WTC11 (cell line): ENCODE measurements around the gene COL25A1. TPM values are rescaled to one million over a fixed set of nuclear protein-coding genes. Genes with fewer than 3 reads are reported as not detected.

Source experiments
- ATAC-seq: fragments of 200-7000 bp; cut with Tn5 transposase; 2 replicates; pipeline ENCODE4 v1.10.0; 2021; ENCODE audit warnings: mild to moderate bottlenecking, moderate library complexity
- CTCF ChIA-PET: fragments of 300-600 bp; sonication (Branson Sonifier 250); formaldehyde crosslinking; loops from one replicate; lab custom pipeline; 2021; ENCODE audit warnings: antibody characterized with exemption; lab: Charles Lee
- POLR2A ChIA-PET: fragments of 350-600 bp; sonication (Branson Sonifier 250); formaldehyde crosslinking; loops from one replicate; lab custom pipeline; 2021; ENCODE audit warnings: antibody characterized with exemption; lab: Charles Lee
- DNase-seq: peaks from one replicate; pipeline ENCODE4 v3.0.0; 2021; ENCODE audit warnings: low spot score
- H3K27ac Mint-ChIP-seq: 2 replicates; pipeline ENCODE4 v1.8.0; 2021; ENCODE audit warnings: mixed read lengths
- H3K27me3 Mint-ChIP-seq: 2 replicates; pipeline ENCODE4 v1.8.0; 2021; ENCODE audit warnings: low read depth, mild to moderate bottlenecking, moderate library complexity, mixed read lengths
- H3K36me3 Mint-ChIP-seq: 2 replicates; pipeline ENCODE4 v1.8.0; 2021; ENCODE audit warnings: mixed read lengths
- H3K4me1 Mint-ChIP-seq: 2 replicates; pipeline ENCODE4 v1.8.0; 2022; ENCODE audit warnings: mixed read lengths
- H3K4me3 Mint-ChIP-seq: 2 replicates; pipeline ENCODE4 v1.8.0; 2021; ENCODE audit warnings: mild to moderate bottlenecking, moderate library complexity, mixed read lengths
- H3K9me3 Mint-ChIP-seq: 2 replicates; pipeline ENCODE4 v1.8.0; 2021; ENCODE audit warnings: mixed read lengths
- CBFB ChIP-seq: sonication (generic); formaldehyde crosslinking; IDR thresholded peaks from 2 replicates; pipeline ENCODE4 v1.8.1; 2022; ENCODE audit warnings: mild to moderate bottlenecking, low read depth, missing genetic modification reagents
- ELF4 ChIP-seq: sonication (generic); formaldehyde crosslinking; IDR thresholded peaks from 2 replicates; pipeline ENCODE4 v1.8.1; 2022; ENCODE audit warnings: low read depth, mild to moderate bottlenecking, moderate library complexity, missing genetic modification reagents
- EMX1 ChIP-seq: fragments of 250-450 bp; sonication (Bioruptor Pico); IDR thresholded peaks from 2 replicates; pipeline ENCODE4 v1.8.0; 2021; ENCODE audit warnings: mild to moderate bottlenecking
- ESRRA ChIP-seq: sonication (generic); formaldehyde crosslinking; IDR thresholded peaks from 2 replicates; pipeline ENCODE4 v1.8.1; 2022; ENCODE audit warnings: mild to moderate bottlenecking, missing genetic modification reagents, borderline replicate concordance
- GRHL2 ChIP-seq: fragments of 250-450 bp; sonication (Bioruptor Pico); IDR thresholded peaks from 2 replicates; pipeline ENCODE4 v1.8.0; 2022; ENCODE audit warnings: mild to moderate bottlenecking, moderate library complexity; ENCODE audit not compliant: insufficient replicate concordance, severe bottlenecking
- HMGA2 ChIP-seq: fragments of 250-450 bp; sonication (Bioruptor Pico); IDR thresholded peaks from 2 replicates; pipeline ENCODE4 v1.4.0; 2021; ENCODE audit warnings: mild to moderate bottlenecking, moderate library complexity
- KAT7 ChIP-seq: sonication (generic); formaldehyde crosslinking; IDR thresholded peaks from 2 replicates; pipeline ENCODE4 v1.8.1; 2023; ENCODE audit warnings: missing genetic modification reagents, mild to moderate bottlenecking, borderline replicate concordance
- NFE2L1 ChIP-seq: sonication (generic); formaldehyde crosslinking; IDR thresholded peaks from 2 replicates; pipeline ENCODE4 v1.8.1; 2023; ENCODE audit warnings: missing genetic modification reagents
- OVOL2 ChIP-seq: fragments of 250-450 bp; sonication (Bioruptor Pico); IDR thresholded peaks from 2 replicates; pipeline ENCODE4 v1.9.0; 2021; ENCODE audit warnings: mild to moderate bottlenecking, borderline replicate concordance
- SMAD3 ChIP-seq: sonication (generic); formaldehyde crosslinking; IDR thresholded peaks from 2 replicates; pipeline ENCODE4 v1.8.0; 2022; ENCODE audit warnings: missing genetic modification reagents, mild to moderate bottlenecking, borderline replicate concordance
- SP1 ChIP-seq: sonication (generic); formaldehyde crosslinking; conservative IDR thresholded peaks from 2 replicates; pipeline ENCODE4 v1.8.1; 2022; ENCODE audit warnings: missing genetic modification reagents
- ZNF121 ChIP-seq: sonication (generic); formaldehyde crosslinking; IDR thresholded peaks from 2 replicates; pipeline ENCODE4 v1.8.0; 2023; ENCODE audit warnings: missing genetic modification reagents
- ZNF396 ChIP-seq: fragments of 250-450 bp; sonication (Bioruptor Pico); IDR thresholded peaks from 2 replicates; pipeline ENCODE4 v1.8.0; 2021; ENCODE audit warnings: mild to moderate bottlenecking, moderate library complexity, borderline replicate concordance
- ZNF416 ChIP-seq: fragments of 250-450 bp; sonication (Bioruptor Pico); IDR thresholded peaks from 2 replicates; pipeline ENCODE4 v1.9.0; 2021; ENCODE audit warnings: mild to moderate bottlenecking, inconsistent platforms
- total RNA-seq: library from RNA; stranded (reverse); gene quantifications from 3 replicates; pipeline ENCODE4 v1.2.3, GENCODE V29; 2021
- TF ChIP-seq, protein P1 (sequence below): sonication (generic); formaldehyde crosslinking; IDR thresholded peaks from 2 replicates; pipeline ENCODE4 v1.8.0; 2022; ENCODE audit warnings: missing genetic modification reagents
- TF ChIP-seq, protein P2 (sequence below): fragments of 250-450 bp; sonication (Bioruptor Pico); IDR thresholded peaks from 2 replicates; pipeline ENCODE4 v1.9.0; 2021; ENCODE audit warnings: mild to moderate bottlenecking
- TF ChIP-seq, protein P3 (sequence below): sonication (generic); formaldehyde crosslinking; IDR thresholded peaks from 2 replicates; pipeline ENCODE4 v1.8.1; 2023; ENCODE audit warnings: mild to moderate bottlenecking, missing genetic modification reagents
- TF ChIP-seq, protein P4 (sequence below): fragments of 200-600 bp; IDR thresholded peaks from 2 replicates; pipeline ENCODE4 v1.8.0; 2022; ENCODE audit warnings: antibody characterized with exemption
- TF ChIP-seq, protein P5 (sequence below): sonication (generic); formaldehyde crosslinking; IDR thresholded peaks from 2 replicates; pipeline ENCODE4 v1.8.0; 2022; ENCODE audit warnings: mild to moderate bottlenecking, missing genetic modification reagents
- TF ChIP-seq, protein P6 (sequence below): sonication (generic); formaldehyde crosslinking; conservative IDR thresholded peaks from 2 replicates; pipeline ENCODE4 v1.8.1; 2022; ENCODE audit warnings: mild to moderate bottlenecking, missing genetic modification reagents
- TF ChIP-seq, protein P7 (sequence below): sonication (generic); formaldehyde crosslinking; IDR thresholded peaks from 2 replicates; pipeline ENCODE4 v1.8.1; 2023; ENCODE audit warnings: mild to moderate bottlenecking, missing genetic modification reagents, borderline replicate concordance

The COL25A1 gene
- total RNA-seq, 1 experiment from 2014 or later, result 6.6 TPM

DNA sequence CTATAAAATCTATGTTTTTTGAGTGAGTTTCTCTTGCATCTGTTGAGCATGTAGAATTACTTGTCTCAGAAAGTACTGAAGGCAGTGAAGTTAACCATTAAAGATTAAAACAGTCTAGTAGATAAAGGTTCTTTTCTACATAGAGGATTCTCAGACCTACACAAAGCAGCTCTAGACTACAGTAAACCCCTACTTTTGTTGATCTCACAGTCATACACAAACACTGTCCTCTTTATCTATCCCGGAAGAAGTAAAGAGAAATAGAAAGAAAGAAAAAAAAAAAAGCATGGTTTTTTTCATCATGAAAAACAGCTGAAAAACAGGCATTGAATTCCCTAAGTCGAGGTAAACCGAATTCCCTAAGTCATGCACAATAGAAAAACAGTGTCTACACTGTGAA, 58.6 kb downstream of the COL25A1 start (continued):
- TF ChIP-seq, protein P1, sequence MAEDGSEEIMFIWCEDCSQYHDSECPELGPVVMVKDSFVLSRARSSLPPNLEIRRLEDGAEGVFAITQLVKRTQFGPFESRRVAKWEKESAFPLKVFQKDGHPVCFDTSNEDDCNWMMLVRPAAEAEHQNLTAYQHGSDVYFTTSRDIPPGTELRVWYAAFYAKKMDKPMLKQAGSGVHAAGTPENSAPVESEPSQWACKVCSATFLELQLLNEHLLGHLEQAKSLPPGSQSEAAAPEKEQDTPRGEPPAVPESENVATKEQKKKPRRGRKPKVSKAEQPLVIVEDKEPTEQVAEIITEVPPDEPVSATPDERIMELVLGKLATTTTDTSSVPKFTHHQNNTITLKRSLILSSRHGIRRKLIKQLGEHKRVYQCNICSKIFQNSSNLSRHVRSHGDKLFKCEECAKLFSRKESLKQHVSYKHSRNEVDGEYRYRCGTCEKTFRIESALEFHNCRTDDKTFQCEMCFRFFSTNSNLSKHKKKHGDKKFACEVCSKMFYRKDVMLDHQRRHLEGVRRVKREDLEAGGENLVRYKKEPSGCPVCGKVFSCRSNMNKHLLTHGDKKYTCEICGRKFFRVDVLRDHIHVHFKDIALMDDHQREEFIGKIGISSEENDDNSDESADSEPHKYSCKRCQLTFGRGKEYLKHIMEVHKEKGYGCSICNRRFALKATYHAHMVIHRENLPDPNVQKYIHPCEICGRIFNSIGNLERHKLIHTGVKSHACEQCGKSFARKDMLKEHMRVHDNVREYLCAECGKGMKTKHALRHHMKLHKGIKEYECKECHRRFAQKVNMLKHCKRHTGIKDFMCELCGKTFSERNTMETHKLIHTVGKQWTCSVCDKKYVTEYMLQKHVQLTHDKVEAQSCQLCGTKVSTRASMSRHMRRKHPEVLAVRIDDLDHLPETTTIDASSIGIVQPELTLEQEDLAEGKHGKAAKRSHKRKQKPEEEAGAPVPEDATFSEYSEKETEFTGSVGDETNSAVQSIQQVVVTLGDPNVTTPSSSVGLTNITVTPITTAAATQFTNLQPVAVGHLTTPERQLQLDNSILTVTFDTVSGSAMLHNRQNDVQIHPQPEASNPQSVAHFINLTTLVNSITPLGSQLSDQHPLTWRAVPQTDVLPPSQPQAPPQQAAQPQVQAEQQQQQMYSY (CRISPR knock-in tag), result no peak
- TF ChIP-seq GRHL2, result no peak
- TF ChIP-seq, protein P2, sequence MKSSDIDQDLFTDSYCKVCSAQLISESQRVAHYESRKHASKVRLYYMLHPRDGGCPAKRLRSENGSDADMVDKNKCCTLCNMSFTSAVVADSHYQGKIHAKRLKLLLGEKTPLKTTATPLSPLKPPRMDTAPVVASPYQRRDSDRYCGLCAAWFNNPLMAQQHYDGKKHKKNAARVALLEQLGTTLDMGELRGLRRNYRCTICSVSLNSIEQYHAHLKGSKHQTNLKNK (CRISPR knock-in tag), result no peak
- no peak for TF ChIP-seq ZNF396 (CRISPR knock-in tag)
- TF ChIP-seq, protein P3, sequence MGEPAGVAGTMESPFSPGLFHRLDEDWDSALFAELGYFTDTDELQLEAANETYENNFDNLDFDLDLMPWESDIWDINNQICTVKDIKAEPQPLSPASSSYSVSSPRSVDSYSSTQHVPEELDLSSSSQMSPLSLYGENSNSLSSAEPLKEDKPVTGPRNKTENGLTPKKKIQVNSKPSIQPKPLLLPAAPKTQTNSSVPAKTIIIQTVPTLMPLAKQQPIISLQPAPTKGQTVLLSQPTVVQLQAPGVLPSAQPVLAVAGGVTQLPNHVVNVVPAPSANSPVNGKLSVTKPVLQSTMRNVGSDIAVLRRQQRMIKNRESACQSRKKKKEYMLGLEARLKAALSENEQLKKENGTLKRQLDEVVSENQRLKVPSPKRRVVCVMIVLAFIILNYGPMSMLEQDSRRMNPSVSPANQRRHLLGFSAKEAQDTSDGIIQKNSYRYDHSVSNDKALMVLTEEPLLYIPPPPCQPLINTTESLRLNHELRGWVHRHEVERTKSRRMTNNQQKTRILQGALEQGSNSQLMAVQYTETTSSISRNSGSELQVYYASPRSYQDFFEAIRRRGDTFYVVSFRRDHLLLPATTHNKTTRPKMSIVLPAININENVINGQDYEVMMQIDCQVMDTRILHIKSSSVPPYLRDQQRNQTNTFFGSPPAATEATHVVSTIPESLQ (CRISPR knock-in tag), result no peak
- TF ChIP-seq NFE2L1 (CRISPR knock-in tag), result no peak
- TF ChIP-seq, protein P4, sequence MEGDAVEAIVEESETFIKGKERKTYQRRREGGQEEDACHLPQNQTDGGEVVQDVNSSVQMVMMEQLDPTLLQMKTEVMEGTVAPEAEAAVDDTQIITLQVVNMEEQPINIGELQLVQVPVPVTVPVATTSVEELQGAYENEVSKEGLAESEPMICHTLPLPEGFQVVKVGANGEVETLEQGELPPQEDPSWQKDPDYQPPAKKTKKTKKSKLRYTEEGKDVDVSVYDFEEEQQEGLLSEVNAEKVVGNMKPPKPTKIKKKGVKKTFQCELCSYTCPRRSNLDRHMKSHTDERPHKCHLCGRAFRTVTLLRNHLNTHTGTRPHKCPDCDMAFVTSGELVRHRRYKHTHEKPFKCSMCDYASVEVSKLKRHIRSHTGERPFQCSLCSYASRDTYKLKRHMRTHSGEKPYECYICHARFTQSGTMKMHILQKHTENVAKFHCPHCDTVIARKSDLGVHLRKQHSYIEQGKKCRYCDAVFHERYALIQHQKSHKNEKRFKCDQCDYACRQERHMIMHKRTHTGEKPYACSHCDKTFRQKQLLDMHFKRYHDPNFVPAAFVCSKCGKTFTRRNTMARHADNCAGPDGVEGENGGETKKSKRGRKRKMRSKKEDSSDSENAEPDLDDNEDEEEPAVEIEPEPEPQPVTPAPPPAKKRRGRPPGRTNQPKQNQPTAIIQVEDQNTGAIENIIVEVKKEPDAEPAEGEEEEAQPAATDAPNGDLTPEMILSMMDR, result no peak
- no peak for TF ChIP-seq ZNF416 (CRISPR knock-in tag)
- no peak for TF ChIP-seq ZNF121 (CRISPR knock-in tag)
- no peak for TF ChIP-seq ELF4 (CRISPR knock-in tag)
- TF ChIP-seq OVOL2 (CRISPR knock-in tag), result no peak
- TF ChIP-seq SMAD3 (CRISPR knock-in tag), result no peak

DNA sequence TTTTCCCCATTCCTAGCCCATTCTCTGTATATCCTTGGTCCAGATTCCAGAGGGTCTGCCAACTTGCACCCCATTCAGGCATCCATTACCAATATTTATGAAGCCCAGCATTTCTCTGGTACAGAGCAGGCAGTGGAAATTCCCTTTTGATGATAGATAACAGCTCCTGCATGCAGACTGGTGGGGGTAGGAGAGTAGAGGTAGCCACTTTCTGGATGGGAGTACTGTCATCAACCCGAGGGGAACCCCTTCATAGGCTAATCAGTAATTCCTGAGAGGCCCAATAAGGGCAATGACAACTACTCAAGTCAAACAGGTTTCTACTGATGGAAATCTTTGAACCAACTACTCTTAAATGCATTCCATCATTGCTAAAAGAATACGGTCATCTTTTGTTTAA, 63.7 kb downstream of the COL25A1 start:
- ChIA-PET CTCF (no interaction called here), POLR2A (no interaction called here)
- no peaks in the 10 kb centered on the region for H3K27me3 Mint-ChIP-seq
- H3K4me3 Mint-ChIP-seq, result no peak overlapping the region
- DNase-seq, result no peak
- no peaks in the 10 kb centered on the region for H3K4me1 Mint-ChIP-seq
- TF ChIP-seq SP1 (CRISPR knock-in tag), result no peak
- TF ChIP-seq, protein P5, sequence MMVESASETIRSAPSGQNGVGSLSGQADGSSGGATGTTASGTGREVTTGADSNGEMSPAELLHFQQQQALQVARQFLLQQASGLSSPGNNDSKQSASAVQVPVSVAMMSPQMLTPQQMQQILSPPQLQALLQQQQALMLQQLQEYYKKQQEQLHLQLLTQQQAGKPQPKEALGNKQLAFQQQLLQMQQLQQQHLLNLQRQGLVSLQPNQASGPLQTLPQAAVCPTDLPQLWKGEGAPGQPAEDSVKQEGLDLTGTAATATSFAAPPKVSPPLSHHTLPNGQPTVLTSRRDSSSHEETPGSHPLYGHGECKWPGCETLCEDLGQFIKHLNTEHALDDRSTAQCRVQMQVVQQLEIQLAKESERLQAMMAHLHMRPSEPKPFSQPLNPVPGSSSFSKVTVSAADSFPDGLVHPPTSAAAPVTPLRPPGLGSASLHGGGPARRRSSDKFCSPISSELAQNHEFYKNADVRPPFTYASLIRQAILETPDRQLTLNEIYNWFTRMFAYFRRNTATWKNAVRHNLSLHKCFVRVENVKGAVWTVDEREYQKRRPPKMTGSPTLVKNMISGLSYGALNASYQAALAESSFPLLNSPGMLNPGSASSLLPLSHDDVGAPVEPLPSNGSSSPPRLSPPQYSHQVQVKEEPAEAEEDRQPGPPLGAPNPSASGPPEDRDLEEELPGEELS (CRISPR knock-in tag), result no peak
- ATAC-seq, result no peak
- no peak overlapping the region for H3K27ac Mint-ChIP-seq
- peaks cover 2% of the 10 kb centered on the region; the same call in 1 of the 2 replicates for H3K36me3 Mint-ChIP-seq
- peaks cover 7% of the 10 kb centered on the region for H3K9me3 Mint-ChIP-seq

DNA sequence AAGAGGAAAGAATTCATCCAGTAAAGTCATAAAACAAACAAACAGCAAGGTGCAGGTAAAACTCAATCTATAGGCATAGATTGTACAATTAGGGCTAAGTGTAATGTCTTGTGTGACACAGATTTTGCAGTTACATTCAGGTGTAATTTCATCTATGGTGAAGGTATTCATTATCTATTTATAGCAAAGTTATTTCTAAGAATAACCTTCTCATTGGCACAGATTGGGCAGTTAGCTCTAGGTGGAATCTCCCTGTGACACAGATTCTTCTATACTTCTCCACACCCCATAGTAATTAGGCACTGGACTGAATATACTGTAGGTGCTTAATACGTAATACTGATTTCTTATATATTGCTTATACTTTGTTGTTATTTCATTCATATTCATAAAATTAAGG, 66.8 kb downstream of the COL25A1 start:
- DNase-seq (no peak), ATAC-seq (no peak)
- ChIA-PET CTCF (no interaction called here), POLR2A (no interaction called here)
- Mint-ChIP-seq H3K4me1 (no peaks in the 10 kb centered on the region), H3K27me3 (no peaks in the 10 kb centered on the region), H3K36me3 (peaks cover 2% of the 10 kb centered on the region; the same call in 1 of the 2 replicates), H3K9me3 (peaks cover 7% of the 10 kb centered on the region), H3K27ac (no peak overlapping the region), H3K4me3 (no peak overlapping the region)
- TF ChIP-seq, protein P6, sequence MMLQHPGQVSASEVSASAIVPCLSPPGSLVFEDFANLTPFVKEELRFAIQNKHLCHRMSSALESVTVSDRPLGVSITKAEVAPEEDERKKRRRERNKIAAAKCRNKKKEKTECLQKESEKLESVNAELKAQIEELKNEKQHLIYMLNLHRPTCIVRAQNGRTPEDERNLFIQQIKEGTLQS, result no peak
- TF ChIP-seq CBFB (CRISPR knock-in tag) (no peak), KAT7 (CRISPR knock-in tag) (no peak), HMGA2 (no peak), EMX1 (CRISPR knock-in tag) (no peak), ESRRA (no peak)
- TF ChIP-seq, protein P7, sequence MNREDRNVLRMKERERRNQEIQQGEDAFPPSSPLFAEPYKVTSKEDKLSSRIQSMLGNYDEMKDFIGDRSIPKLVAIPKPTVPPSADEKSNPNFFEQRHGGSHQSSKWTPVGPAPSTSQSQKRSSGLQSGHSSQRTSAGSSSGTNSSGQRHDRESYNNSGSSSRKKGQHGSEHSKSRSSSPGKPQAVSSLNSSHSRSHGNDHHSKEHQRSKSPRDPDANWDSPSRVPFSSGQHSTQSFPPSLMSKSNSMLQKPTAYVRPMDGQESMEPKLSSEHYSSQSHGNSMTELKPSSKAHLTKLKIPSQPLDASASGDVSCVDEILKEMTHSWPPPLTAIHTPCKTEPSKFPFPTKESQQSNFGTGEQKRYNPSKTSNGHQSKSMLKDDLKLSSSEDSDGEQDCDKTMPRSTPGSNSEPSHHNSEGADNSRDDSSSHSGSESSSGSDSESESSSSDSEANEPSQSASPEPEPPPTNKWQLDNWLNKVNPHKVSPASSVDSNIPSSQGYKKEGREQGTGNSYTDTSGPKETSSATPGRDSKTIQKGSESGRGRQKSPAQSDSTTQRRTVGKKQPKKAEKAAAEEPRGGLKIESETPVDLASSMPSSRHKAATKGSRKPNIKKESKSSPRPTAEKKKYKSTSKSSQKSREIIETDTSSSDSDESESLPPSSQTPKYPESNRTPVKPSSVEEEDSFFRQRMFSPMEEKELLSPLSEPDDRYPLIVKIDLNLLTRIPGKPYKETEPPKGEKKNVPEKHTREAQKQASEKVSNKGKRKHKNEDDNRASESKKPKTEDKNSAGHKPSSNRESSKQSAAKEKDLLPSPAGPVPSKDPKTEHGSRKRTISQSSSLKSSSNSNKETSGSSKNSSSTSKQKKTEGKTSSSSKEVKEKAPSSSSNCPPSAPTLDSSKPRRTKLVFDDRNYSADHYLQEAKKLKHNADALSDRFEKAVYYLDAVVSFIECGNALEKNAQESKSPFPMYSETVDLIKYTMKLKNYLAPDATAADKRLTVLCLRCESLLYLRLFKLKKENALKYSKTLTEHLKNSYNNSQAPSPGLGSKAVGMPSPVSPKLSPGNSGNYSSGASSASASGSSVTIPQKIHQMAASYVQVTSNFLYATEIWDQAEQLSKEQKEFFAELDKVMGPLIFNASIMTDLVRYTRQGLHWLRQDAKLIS (CRISPR knock-in tag), result no peak
